HepG2 (cell line): Measurements from ENCODE around the gene MAP3K2. TPM values are rescaled to one million over a fixed set of nuclear protein-coding genes. Genes with fewer than 3 reads are reported as not detected.

Source experiments
- AGO1 ChIP-seq: fragments of 200-400 bp; formaldehyde crosslinking; IDR thresholded peaks from 2 replicates; pipeline ENCODE4 v1.6.1; 2017; ENCODE audit warnings: mild to moderate bottlenecking, low read depth, low read length, moderate library complexity; ENCODE audit not compliant: poor library complexity, severe bottlenecking
- ATF1 ChIP-seq: IDR thresholded peaks from 2 replicates; pipeline ENCODE4 v1.6.1; 2016; ENCODE audit warnings: mild to moderate bottlenecking, control low read depth
- BCL6 ChIP-seq: IDR thresholded peaks from 2 replicates; pipeline ENCODE4 v1.6.1; 2016; ENCODE audit warnings: missing genetic modification reagents, missing compliant biosample characterization
- DNMT1 ChIP-seq: sonication (generic); formaldehyde crosslinking; IDR thresholded peaks from 2 replicates; pipeline ENCODE4 v1.5.1; 2020; ENCODE audit warnings: mild to moderate bottlenecking, missing genetic modification reagents
- FOXJ3 ChIP-seq: sonication (generic); formaldehyde crosslinking; IDR thresholded peaks from 2 replicates; pipeline ENCODE4 v1.4.0; 2020; ENCODE audit warnings: missing genetic modification reagents, mild to moderate bottlenecking, borderline replicate concordance
- FOXM1 ChIP-seq: sonication (generic); formaldehyde crosslinking; IDR thresholded peaks from 2 replicates; pipeline ENCODE4 v1.5.0; 2020; ENCODE audit warnings: missing genetic modification reagents
- HINFP ChIP-seq: sonication (generic); formaldehyde crosslinking; IDR thresholded peaks from 2 replicates; pipeline ENCODE4 v1.4.0; 2020; ENCODE audit warnings: low read depth, mild to moderate bottlenecking, missing genetic modification reagents
- SKI ChIP-seq: fragments of 450-650 bp; IDR thresholded peaks from one replicate; pipeline ENCODE4 v1.6.1; 2018; ENCODE audit warnings: mild to moderate bottlenecking; ENCODE audit not compliant: partially characterized antibody
- SMAD9 ChIP-seq: sonication (generic); formaldehyde crosslinking; IDR thresholded peaks from 2 replicates; pipeline ENCODE4 v1.5.1; 2020; ENCODE audit warnings: mild to moderate bottlenecking, missing genetic modification reagents
- TEAD3 ChIP-seq: optimal IDR thresholded peaks from 2 replicates; pipeline ENCODE3; 2016; ENCODE audit warnings: borderline replicate concordance
- TRIM24 ChIP-seq: sonication (generic); formaldehyde crosslinking; IDR thresholded peaks from 2 replicates; pipeline ENCODE4 v1.8.0; 2022; ENCODE audit warnings: mild to moderate bottlenecking, missing genetic modification reagents
- ZBTB34 ChIP-seq: sonication (generic); formaldehyde crosslinking; IDR thresholded peaks from 2 replicates; pipeline ENCODE4 v1.8.0; 2022; ENCODE audit warnings: mild to moderate bottlenecking, missing genetic modification reagents
- ZNF256 ChIP-seq: sonication (generic); formaldehyde crosslinking; conservative IDR thresholded peaks from 2 replicates; pipeline ENCODE4 v1.4.0; 2020; ENCODE audit warnings: missing genetic modification reagents
- ZNF468 ChIP-seq: sonication (generic); formaldehyde crosslinking; IDR thresholded peaks from 2 replicates; pipeline ENCODE4 v1.8.0; 2022; ENCODE audit warnings: mild to moderate bottlenecking, moderate library complexity, missing genetic modification reagents
- ZNF614 ChIP-seq: IDR thresholded peaks from 2 replicates; pipeline ENCODE4 v1.6.1; 2018; ENCODE audit warnings: missing biosample characterization, missing genetic modification reagents, inconsistent platforms, borderline replicate concordance
- ZNF746 ChIP-seq: sonication (generic); formaldehyde crosslinking; IDR thresholded peaks from 2 replicates; pipeline ENCODE4 v1.8.0; 2022; ENCODE audit warnings: mild to moderate bottlenecking, missing genetic modification reagents
- ZNF839 ChIP-seq: sonication (generic); formaldehyde crosslinking; IDR thresholded peaks from 2 replicates; pipeline ENCODE4 v1.4.0; 2020; ENCODE audit warnings: missing genetic modification reagents, mild to moderate bottlenecking, borderline replicate concordance
- ZSCAN5A ChIP-seq: sonication (generic); formaldehyde crosslinking; IDR thresholded peaks from 2 replicates; pipeline ENCODE4 v1.8.0; 2022; ENCODE audit warnings: mild to moderate bottlenecking, missing genetic modification reagents, borderline replicate concordance
- polyA plus RNA-seq, 8 experiments: library from polyadenylated mRNA; depleted of rRNA in 3 of 8; stranded (reverse) in 7 of 8; unstranded in 1 of 8; fragments of >200 nt; fragmentation: Illumina TruSeq in 4 of 8; extraction: Trizol in 4 of 8; gene quantifications; 2 replicates each; pipeline versions ENCODE4 v1.2.1 to v1.2.3, GENCODE V29; 2011 to 2016; ENCODE audit warnings: low read depth in 4 of 8, missing spikeins in 1 of 8, mixed read lengths in 1 of 8; ENCODE audit not compliant: insufficient read depth in 1 of 8
- total RNA-seq, 5 experiments: library from RNA; depleted of rRNA; stranded (reverse); fragments of >200 nt; fragmentation: Illumina TruSeq; extraction: Trizol; gene quantifications; 2 replicates each; pipeline ENCODE4 v1.2.3, GENCODE V29; 2016; ENCODE audit warnings: low read depth in 1 of 5

The MAP3K2 gene
- total and polyA plus RNA-seq, 2 of the 13 experiments (the other 11 are each of a cell fraction or from before 2014, with no cell fraction given), result 12.2 to 37.2 TPM

- TF ChIP-seq ZNF839 (CRISPR knock-in tag) (no peak), DNMT1 (no peak), BCL6 (CRISPR knock-in tag) (peak; percentile 80), ZNF614 (CRISPR knock-in tag) (peak; percentile 46; the same call in 1 of the 2 replicates), SKI (peak; percentile 45), SMAD9 (no peak), ZSCAN5A (no peak), ZNF746 (peak; percentile 78), ZBTB34 (CRISPR knock-in tag) (peak; percentile 85), FOXJ3 (CRISPR knock-in tag) (no peak; the same call in 1 of the 2 replicates), ATF1 (CRISPR knock-in tag) (no peak), TEAD3 (CRISPR knock-in tag) (peak; percentile 84), AGO1 (no peak), TRIM24 (no peak), ZNF468 (CRISPR knock-in tag) (no peak), FOXM1 (CRISPR knock-in tag) (no peak), HINFP (CRISPR knock-in tag) (no peak), ZNF256 (CRISPR knock-in tag) (no peak)
Measured at GRCh38 chr2:127414638-127415592, 27.1 kb upstream of the MAP3K2 start (continued).
